ENCODE data around the gene LTB.

LTB gene

GRCh38 chr6:31541658-31542521 lies 40.3 kb downstream of the LTB start, which contains the start of gene DDX39B:
Gene DDX39B (minus strand): TSS chr6:31542003. CDS start chr6:31540532, 1,471 bp downstream.
- Histone ChIP-seq H3K4me3 (replicated peaks; ENCODE audit: low read depth, low read length) (peak within 1 kb of the TSS; percentile 95), H3K36me3 (ENCODE audit: control insufficient read depth, insufficient read depth, low read length) (peaks cover 16% of the 10 kb centered on the region), H3K27me3 (replicated peaks; ENCODE audit: control insufficient read depth, insufficient read depth, low read length) (no peaks in the 10 kb centered on the region)
- no peak for TF ChIP-seq CTCF (IDR thresholded peaks at IDR 0.05; ENCODE audit: insufficient read depth, low read length, poor library complexity, severe bottlenecking)
- DNase-seq (ENCODE audit: extremely low read depth, insufficient read length): peak; percentile 93

- peak overlapping the region; percentile 95 for H3K4me3 ChIP-seq (replicated peaks; ENCODE audit: low read depth, low read length)
- H3K27me3 ChIP-seq (replicated peaks; ENCODE audit: control insufficient read depth, insufficient read depth, low read length): no peaks in the 10 kb centered on the region
- TF ChIP-seq CTCF (IDR thresholded peaks at IDR 0.05; ENCODE audit: insufficient read depth, low read length, poor library complexity, severe bottlenecking): no peak
- peaks cover 23% of the 10 kb centered on the region for H3K36me3 ChIP-seq (ENCODE audit: control insufficient read depth, insufficient read depth, low read length)
- no peak for DNase-seq (ENCODE audit: extremely low read depth, insufficient read length)
These were observed 41.1 kb downstream of the LTB start for GRCh38 chr6:31541059-31541657.

- Histone ChIP-seq H3K27me3 (replicated peaks; ENCODE audit: control insufficient read depth, insufficient read depth, low read length) (no peaks in the 10 kb centered on the region), H3K36me3 (ENCODE audit: control insufficient read depth, insufficient read depth, low read length) (peaks cover 24% of the 10 kb centered on the region), H3K4me3 (replicated peaks; ENCODE audit: low read depth, low read length) (peak overlapping the region; percentile 95)
- no peak for DNase-seq (ENCODE audit: extremely low read depth, insufficient read length)
- no peak for TF ChIP-seq CTCF (IDR thresholded peaks at IDR 0.05; ENCODE audit: insufficient read depth, low read length, poor library complexity, severe bottlenecking)
These were observed 41.6 kb downstream of the LTB start for GRCh38 chr6:31540640-31541039.

- DNase-seq (ENCODE audit: extremely low read depth, insufficient read length): no peak
- no peak for TF ChIP-seq CTCF (IDR thresholded peaks at IDR 0.05; ENCODE audit: insufficient read depth, low read length, poor library complexity, severe bottlenecking)
- peaks cover 37% of the 10 kb centered on the region for H3K36me3 ChIP-seq (ENCODE audit: control insufficient read depth, insufficient read depth, low read length)
- H3K4me3 ChIP-seq (replicated peaks; ENCODE audit: low read depth, low read length): peak overlapping the region; percentile 34; the same call in 1 of the 2 replicates
- H3K27me3 ChIP-seq (replicated peaks; ENCODE audit: control insufficient read depth, insufficient read depth, low read length): no peaks in the 10 kb centered on the region
These were observed 43.3 kb downstream of the LTB start for GRCh38 chr6:31538805-31539400.

- Histone ChIP-seq H3K27me3 (replicated peaks; ENCODE audit: control insufficient read depth, insufficient read depth, low read length) (no peaks in the 10 kb centered on the region), H3K36me3 (ENCODE audit: control insufficient read depth, insufficient read depth, low read length) (peaks cover 54% of the 10 kb centered on the region), H3K4me3 (replicated peaks; ENCODE audit: low read depth, low read length) (no peak overlapping the region)
- DNase-seq (ENCODE audit: extremely low read depth, insufficient read length): no peak
- TF ChIP-seq CTCF (IDR thresholded peaks at IDR 0.05; ENCODE audit: insufficient read depth, low read length, poor library complexity, severe bottlenecking): no peak
These were observed 46.5 kb downstream of the LTB start for GRCh38 chr6:31535538-31536324.

All from GM06990 (cell line).